Hippocampal formation (tissue), 2 donors: ENCODE results near the gene EPC2.
"Not testable (repeated sequence)": the region's sequence is repeated elsewhere in the genome, so short reads cannot be mapped to it uniquely, and the experiment has no call there.

Experiments
- DNase-seq, 2 donors: peaks; one replicate each; lab custom pipeline; 2025; lab: John Stamatoyannopoulos, UW

The EPC2 gene

GRCh38 chr2:148721991-148722777 lies 77.6 kb downstream of the EPC2 start:
- DNase-seq: no peak

- DNase-seq: no peak
Measured at GRCh38 chr2:148725564-148725963, 81.0 kb downstream of the EPC2 start.

- DNase-seq: no peak
Measured at GRCh38 chr2:148726228-148726627, 81.7 kb downstream of the EPC2 start.

GRCh38 chr2:148730085-148730484 lies 85.5 kb downstream of the EPC2 start:
- no peak for DNase-seq

- no peak for DNase-seq
Measured at GRCh38 chr2:148737742-148738141, 93.2 kb downstream of the EPC2 start.

GRCh38 chr2:148739454-148740105 lies 95.0 kb downstream of the EPC2 start:
- no peak for DNase-seq

GRCh38 chr2:148742373-148742772 lies 97.8 kb downstream of the EPC2 start:
- no peak for DNase-seq

GRCh38 chr2:148745151-148745851 lies 100.8 kb downstream of the EPC2 start:
- no peak for DNase-seq

- DNase-seq: no peak
Measured at GRCh38 chr2:148746973-148747372, 102.4 kb downstream of the EPC2 start.

- no peak for DNase-seq
Measured at GRCh38 chr2:148751907-148752306, 107.4 kb downstream of the EPC2 start.

GRCh38 chr2:148752977-148753376 lies 108.4 kb downstream of the EPC2 start:
- no peak for DNase-seq

GRCh38 chr2:148754864-148755263 lies 110.3 kb downstream of the EPC2 start:
- no peak for DNase-seq

- DNase-seq: no peak
Measured at GRCh38 chr2:148756292-148756975, 111.9 kb downstream of the EPC2 start.

GRCh38 chr2:148764815-148765214 lies 120.3 kb downstream of the EPC2 start:
- DNase-seq: no peak

- no peak for DNase-seq
Measured at GRCh38 chr2:148770047-148770446, 125.5 kb downstream of the EPC2 start.

GRCh38 chr2:148781544-148781943 lies 137.0 kb downstream of the EPC2 start:
- DNase-seq: no peak

- DNase-seq: no peak
Measured at GRCh38 chr2:148789059-148789458, 144.5 kb downstream of the EPC2 start.

- not testable (repeated sequence) for DNase-seq
Measured at GRCh38 chr2:148790172-148790571, 145.6 kb downstream of the EPC2 start.

- no peak for DNase-seq
Measured at GRCh38 chr2:148794558-148794957, 150.0 kb downstream of the EPC2 start.

- DNase-seq: no peak
Measured at GRCh38 chr2:148796735-148797512, 152.4 kb downstream of the EPC2 start.

GRCh38 chr2:148802448-148803220 lies 158.1 kb downstream of the EPC2 start:
- DNase-seq: no peak
